Measurements from ENCODE around the gene ARHGAP24. TPM values are rescaled to one million over a fixed set of nuclear protein-coding genes. Genes with fewer than 3 reads are reported as not detected.

Gene ARHGAP24
- total RNA-seq, 1 experiment from 2014 or later: 17.4 TPM

DNA sequence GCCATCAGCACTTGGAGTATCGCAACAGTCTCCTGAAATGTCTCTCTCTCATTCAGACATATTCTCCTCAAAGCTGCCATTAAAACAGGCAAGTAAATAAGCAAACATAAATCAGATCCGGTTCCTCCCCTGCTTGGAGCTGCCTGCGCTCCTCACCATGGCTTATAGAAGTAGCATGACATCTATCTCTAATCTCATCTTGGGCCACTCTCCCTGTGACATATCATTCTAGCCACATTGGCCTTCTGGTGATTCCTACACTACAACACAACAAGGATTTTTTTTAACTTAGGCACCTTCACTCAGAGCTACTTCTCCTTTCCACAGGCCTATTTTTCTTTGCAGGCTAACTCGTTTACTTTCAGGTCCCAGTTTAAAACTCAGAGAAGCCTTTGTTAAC lies 387.9 kb downstream of the ARHGAP24 start:
- Histone ChIP-seq H3K9me3 (ENCODE audit: control insufficient read depth, insufficient read depth, low read depth, low read length) (no peaks in the 10 kb centered on the region), H3K4me3 (ENCODE audit: low read depth in 2 of 2, low read length in 2 of 2) (no peak overlapping the region), H3K4me1 (ENCODE audit: control insufficient read depth, insufficient read depth, low read length) (no peaks in the 10 kb centered on the region; the same call in 1 of the 2 replicates), H3K27ac (ENCODE audit: low read length) (no peak overlapping the region), H3K27me3 (ENCODE audit: control insufficient read depth, insufficient read depth, low read length) (no peaks in the 10 kb centered on the region), H3K36me3 (ENCODE audit: control insufficient read depth, insufficient read depth, low read length) (no peaks in the 10 kb centered on the region)
- no peak for DNase-seq (ENCODE audit: low read depth, low spot score)
- ATAC-seq: no peak
- CTCF ChIA-PET: no interaction called here
- TF ChIP-seq SIN3A (IDR thresholded peaks at IDR 0.05; ENCODE audit: borderline replicate concordance, insufficient read depth, low read depth, low read length): no peak
- TF ChIP-seq, protein P1, sequence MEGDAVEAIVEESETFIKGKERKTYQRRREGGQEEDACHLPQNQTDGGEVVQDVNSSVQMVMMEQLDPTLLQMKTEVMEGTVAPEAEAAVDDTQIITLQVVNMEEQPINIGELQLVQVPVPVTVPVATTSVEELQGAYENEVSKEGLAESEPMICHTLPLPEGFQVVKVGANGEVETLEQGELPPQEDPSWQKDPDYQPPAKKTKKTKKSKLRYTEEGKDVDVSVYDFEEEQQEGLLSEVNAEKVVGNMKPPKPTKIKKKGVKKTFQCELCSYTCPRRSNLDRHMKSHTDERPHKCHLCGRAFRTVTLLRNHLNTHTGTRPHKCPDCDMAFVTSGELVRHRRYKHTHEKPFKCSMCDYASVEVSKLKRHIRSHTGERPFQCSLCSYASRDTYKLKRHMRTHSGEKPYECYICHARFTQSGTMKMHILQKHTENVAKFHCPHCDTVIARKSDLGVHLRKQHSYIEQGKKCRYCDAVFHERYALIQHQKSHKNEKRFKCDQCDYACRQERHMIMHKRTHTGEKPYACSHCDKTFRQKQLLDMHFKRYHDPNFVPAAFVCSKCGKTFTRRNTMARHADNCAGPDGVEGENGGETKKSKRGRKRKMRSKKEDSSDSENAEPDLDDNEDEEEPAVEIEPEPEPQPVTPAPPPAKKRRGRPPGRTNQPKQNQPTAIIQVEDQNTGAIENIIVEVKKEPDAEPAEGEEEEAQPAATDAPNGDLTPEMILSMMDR (IDR thresholded peaks at IDR 0.05): no peak
- no peak for TF ChIP-seq POLR2AphosphoS5 (IDR thresholded peaks at IDR 0.05; ENCODE audit: low read depth, low read length)
- TF ChIP-seq TCF7L2 (IDR thresholded peaks at IDR 0.05; ENCODE audit: low read depth, low read length): no peak
- TF ChIP-seq, protein P2, sequence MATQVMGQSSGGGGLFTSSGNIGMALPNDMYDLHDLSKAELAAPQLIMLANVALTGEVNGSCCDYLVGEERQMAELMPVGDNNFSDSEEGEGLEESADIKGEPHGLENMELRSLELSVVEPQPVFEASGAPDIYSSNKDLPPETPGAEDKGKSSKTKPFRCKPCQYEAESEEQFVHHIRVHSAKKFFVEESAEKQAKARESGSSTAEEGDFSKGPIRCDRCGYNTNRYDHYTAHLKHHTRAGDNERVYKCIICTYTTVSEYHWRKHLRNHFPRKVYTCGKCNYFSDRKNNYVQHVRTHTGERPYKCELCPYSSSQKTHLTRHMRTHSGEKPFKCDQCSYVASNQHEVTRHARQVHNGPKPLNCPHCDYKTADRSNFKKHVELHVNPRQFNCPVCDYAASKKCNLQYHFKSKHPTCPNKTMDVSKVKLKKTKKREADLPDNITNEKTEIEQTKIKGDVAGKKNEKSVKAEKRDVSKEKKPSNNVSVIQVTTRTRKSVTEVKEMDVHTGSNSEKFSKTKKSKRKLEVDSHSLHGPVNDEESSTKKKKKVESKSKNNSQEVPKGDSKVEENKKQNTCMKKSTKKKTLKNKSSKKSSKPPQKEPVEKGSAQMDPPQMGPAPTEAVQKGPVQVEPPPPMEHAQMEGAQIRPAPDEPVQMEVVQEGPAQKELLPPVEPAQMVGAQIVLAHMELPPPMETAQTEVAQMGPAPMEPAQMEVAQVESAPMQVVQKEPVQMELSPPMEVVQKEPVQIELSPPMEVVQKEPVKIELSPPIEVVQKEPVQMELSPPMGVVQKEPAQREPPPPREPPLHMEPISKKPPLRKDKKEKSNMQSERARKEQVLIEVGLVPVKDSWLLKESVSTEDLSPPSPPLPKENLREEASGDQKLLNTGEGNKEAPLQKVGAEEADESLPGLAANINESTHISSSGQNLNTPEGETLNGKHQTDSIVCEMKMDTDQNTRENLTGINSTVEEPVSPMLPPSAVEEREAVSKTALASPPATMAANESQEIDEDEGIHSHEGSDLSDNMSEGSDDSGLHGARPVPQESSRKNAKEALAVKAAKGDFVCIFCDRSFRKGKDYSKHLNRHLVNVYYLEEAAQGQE (IDR thresholded peaks at IDR 0.05; ENCODE audit: insufficient read depth in 1 of 2, low read depth in 2 of 2, low read length in 1 of 2): no peak
- BruUV-seq (replicated peaks): no TSS peak
- intact Hi-C loops (cut with micrococcal nuclease; ENCODE audit: unreplicated experiment) (no loop called here), in situ Hi-C loops (cut with HindIII; ENCODE audit: low pct_unique_long_range_greater_than_20kb, low sequenced_read_pairs) (no loop called here)
- POLR2A ChIA-PET: no interaction called here

DNA sequence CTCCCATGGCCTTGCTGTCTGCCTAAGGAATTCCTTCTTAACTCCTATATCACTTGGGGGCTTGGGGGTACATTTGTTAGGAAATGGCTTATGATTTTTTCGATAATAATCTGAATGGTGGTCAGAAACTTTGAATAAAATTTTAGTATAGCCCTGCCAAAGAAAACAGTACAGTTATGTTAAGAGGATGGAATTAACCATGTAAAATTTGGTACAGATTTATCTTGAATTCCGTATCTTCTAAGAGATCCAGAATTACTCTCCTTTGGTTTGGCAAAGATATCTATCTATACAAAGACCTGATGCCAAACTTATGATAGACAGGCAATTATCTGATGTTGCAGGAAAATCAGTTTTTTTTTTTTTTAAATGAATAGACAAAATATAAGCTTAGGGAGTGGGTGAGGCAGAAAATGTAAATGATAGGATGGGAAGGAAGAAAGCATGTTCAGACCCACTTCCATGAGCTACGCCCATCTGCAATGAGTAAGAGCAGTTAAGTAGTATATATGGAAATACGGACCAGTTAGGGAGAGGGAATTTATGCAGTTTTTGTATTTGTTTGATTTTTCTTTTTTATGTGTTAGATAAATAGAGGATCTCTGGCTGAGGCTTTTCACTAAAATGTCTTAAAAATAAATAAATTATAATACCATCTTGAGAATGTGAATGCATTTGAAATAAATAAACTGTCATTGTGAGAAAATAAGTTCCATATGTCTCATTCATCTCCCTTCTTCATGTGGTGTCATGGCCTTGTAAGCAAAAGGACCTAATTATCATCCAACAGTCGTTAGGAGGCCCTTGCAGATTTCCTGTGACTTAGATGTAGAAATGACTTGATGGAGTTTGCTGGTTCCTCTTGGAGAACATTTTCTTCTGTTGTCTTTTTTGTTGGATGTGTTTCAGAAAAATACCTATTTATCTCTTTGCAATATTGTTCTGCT lies 389.6 kb downstream of the ARHGAP24 start:
- ChIA-PET CTCF (no interaction called here), POLR2A (no interaction called here)
- no TSS peak for BruUV-seq (replicated peaks)
- TF ChIP-seq POLR2AphosphoS5 (IDR thresholded peaks at IDR 0.05; ENCODE audit: low read depth, low read length): no peak
- no peak for TF ChIP-seq TCF7L2 (IDR thresholded peaks at IDR 0.05; ENCODE audit: low read depth, low read length)
- no peak for TF ChIP-seq SIN3A (IDR thresholded peaks at IDR 0.05; ENCODE audit: borderline replicate concordance, insufficient read depth, low read depth, low read length)
- TF ChIP-seq, protein P1 (IDR thresholded peaks at IDR 0.05): no peak
- TF ChIP-seq, protein P2 (IDR thresholded peaks at IDR 0.05; ENCODE audit: insufficient read depth in 1 of 2, low read depth in 2 of 2, low read length in 1 of 2): no peak
- intact Hi-C loops (cut with micrococcal nuclease; ENCODE audit: unreplicated experiment) (no loop called here), in situ Hi-C loops (cut with HindIII; ENCODE audit: low pct_unique_long_range_greater_than_20kb, low sequenced_read_pairs) (no loop called here)
- DNase-seq (ENCODE audit: low read depth, low spot score) (no peak), ATAC-seq (no peak)
- no peak overlapping the region for H3K27ac ChIP-seq (ENCODE audit: low read length)
- H3K36me3 ChIP-seq (ENCODE audit: control insufficient read depth, insufficient read depth, low read length): no peaks in the 10 kb centered on the region
- no peaks in the 10 kb centered on the region for H3K27me3 ChIP-seq (ENCODE audit: control insufficient read depth, insufficient read depth, low read length)
- H3K4me1 ChIP-seq (ENCODE audit: control insufficient read depth, insufficient read depth, low read length): peaks cover 2% of the 10 kb centered on the region; the same call in 1 of the 2 replicates
- no peak overlapping the region for H3K4me3 ChIP-seq (ENCODE audit: low read depth in 2 of 2, low read length in 2 of 2)
- H3K9me3 ChIP-seq (ENCODE audit: control insufficient read depth, insufficient read depth, low read depth, low read length): no peaks in the 10 kb centered on the region
